ENCODE measurements around the gene EIF3L. TPM values are rescaled to one million over a fixed set of nuclear protein-coding genes. Genes with fewer than 3 reads are reported as not detected.

Gene EIF3L
- total and polyA plus RNA-seq, 11 donors: 111 to 456 (median 357) TPM

DNA sequence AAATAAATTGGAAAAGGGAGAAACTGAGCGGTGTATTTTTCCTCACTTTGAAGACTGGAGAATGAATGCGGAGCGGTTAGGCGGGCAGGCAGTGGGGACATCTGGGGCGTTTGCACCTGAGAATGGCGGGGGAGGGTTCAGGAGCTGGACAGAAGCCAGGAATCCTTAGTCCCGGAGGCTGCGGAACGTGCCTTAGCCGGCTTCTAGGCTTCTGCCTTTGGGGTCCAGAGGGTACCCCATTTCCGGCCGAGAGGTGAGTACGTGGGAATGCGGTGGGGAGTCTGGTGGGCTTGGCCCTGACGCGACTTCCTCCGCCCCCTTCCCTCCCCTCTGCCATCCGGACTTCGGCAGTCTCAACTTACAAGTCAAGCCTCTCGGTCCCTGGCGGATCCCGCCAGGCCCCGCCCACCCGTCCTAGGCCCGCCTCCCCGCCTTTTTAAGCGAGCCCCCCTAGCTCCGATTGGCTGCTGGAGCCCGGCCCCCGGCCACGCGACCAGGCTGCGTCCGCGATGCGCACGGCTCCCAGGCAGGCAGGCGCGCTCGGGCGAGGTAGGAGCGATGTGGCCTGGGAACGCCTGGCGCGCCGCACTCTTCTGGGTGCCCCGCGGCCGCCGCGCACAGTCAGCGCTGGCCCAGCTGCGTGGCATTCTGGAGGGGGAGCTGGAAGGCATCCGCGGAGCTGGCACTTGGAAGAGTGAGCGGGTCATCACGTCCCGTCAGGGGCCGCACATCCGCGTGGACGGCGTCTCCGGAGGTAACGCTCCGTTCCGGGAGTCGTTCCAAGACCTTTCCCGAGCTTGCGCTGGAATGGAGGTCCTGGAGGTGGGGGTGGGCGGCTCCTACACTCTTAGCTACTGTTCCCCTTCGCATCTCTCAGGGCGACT is 41.6 kb upstream of the EIF3L start, which contains the start of gene GCAT:
TSS of gene GCAT (plus strand) at position 525 of the 884 bp plus-strand sequence. CDS start at position 559, 34 bp downstream.
- 0 to 1% (median 0%) methylated on average over 16 to 73 of the region's 73 CpGs for WGBS, 4 donors
- Histone ChIP-seq H3K36me3 (no peaks in the 10 kb centered on the region), H3K9me3 (no peaks in the 10 kb centered on the region), H3K27ac (peak within 1 kb of the TSS in 10 of 12 donors; percentile 52 to 97 (median 80)), H3K4me1 (peaks cover 0 to 57% (median 30%) of the 10 kb centered on the region in 12 donors), H3K4me3 (peak within 1 kb of the TSS; percentile 48 to 85 (median 74)), H3K27me3 (no peaks in the 10 kb centered on the region)
- peak; percentile 87 to 92 (median 90) for ATAC-seq
- peak in 1 of 2 donors; percentile 56 for TF ChIP-seq POLR2A (IDR thresholded peaks at IDR 0.05)
- TF ChIP-seq, protein P1, sequence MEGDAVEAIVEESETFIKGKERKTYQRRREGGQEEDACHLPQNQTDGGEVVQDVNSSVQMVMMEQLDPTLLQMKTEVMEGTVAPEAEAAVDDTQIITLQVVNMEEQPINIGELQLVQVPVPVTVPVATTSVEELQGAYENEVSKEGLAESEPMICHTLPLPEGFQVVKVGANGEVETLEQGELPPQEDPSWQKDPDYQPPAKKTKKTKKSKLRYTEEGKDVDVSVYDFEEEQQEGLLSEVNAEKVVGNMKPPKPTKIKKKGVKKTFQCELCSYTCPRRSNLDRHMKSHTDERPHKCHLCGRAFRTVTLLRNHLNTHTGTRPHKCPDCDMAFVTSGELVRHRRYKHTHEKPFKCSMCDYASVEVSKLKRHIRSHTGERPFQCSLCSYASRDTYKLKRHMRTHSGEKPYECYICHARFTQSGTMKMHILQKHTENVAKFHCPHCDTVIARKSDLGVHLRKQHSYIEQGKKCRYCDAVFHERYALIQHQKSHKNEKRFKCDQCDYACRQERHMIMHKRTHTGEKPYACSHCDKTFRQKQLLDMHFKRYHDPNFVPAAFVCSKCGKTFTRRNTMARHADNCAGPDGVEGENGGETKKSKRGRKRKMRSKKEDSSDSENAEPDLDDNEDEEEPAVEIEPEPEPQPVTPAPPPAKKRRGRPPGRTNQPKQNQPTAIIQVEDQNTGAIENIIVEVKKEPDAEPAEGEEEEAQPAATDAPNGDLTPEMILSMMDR (IDR thresholded peaks at IDR 0.05): no peak
- peak; percentile 95 to 97 (median 97) for DNase-seq
- intact Hi-C loops (cut with DNase I): loop anchor here in 1 of 10 donors (10.0 kb wide), 1 partner anchor 53 kb away; no protein-coding TSS in a partner anchor

GRCh38 chr22:37808294-37808657 is 40.9 kb upstream of the EIF3L start:
- WGBS, 4 donors: 8 to 14% (median 10%) methylated on average over 8 of the region's 8 CpGs
- Histone ChIP-seq H3K9me3 (no peaks in the 10 kb centered on the region), H3K4me3 (peak overlapping the region; percentile 9 to 85 (median 74)), H3K4me1 (peaks cover 0 to 53% (median 28%) of the 10 kb centered on the region in 12 donors), H3K27me3 (no peaks in the 10 kb centered on the region), H3K36me3 (no peaks in the 10 kb centered on the region), H3K27ac (peak overlapping the region in 10 of 12 donors; percentile 52 to 95 (median 70))
- intact Hi-C loops (cut with DNase I): loop anchor here in 1 of 10 donors (10.0 kb wide), 1 partner anchor 53 kb away; no protein-coding TSS in a partner anchor
- DNase-seq (no peak), ATAC-seq (no peak)
- no peak for TF ChIP-seq POLR2A (IDR thresholded peaks at IDR 0.05)

DNA sequence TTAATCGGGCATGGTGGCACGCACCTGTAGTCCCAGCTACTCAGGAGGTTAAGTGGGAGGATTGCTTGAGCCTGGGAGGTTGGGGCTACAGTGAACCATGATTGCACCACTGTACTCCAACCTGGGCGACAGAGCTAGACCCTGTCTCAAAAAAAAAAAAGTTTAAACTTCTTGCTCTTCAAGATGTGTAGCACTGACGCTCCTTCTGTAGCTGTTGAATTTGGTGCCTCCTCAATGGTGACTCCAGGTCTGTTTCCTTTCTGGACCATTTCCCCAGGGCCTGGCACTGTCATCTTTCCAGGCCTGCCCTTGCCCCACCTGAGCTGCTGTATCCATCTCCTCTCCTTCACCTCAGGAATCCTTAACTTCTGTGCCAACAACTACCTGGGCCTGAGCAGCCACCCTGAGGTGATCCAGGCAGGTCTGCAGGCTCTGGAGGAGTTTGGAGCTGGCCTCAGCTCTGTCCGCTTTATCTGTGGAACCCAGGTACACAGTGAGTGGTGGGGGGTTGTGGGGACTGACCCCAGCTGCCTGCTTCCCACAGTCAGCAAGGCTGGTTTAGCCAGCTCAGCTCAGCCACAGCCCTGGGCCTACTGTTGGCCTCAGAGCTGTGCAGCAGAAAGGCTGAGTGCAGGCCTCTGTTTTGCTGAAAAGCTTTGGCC is 39.4 kb upstream of the EIF3L start:
- Histone ChIP-seq H3K27ac (no peak overlapping the region), H3K4me3 (no peak overlapping the region), H3K9me3 (no peaks in the 10 kb centered on the region), H3K36me3 (peaks cover 0 to 14% (median 0%) of the 10 kb centered on the region in 9 donors), H3K27me3 (no peaks in the 10 kb centered on the region), H3K4me1 (peaks cover 0 to 42% (median 23%) of the 10 kb centered on the region in 12 donors)
- TF ChIP-seq POLR2A (IDR thresholded peaks at IDR 0.05): no peak
- TF ChIP-seq, protein P1 (IDR thresholded peaks at IDR 0.05): no peak
- DNase-seq: no peak
- intact Hi-C loops (cut with DNase I): loop anchor here in 3 of 10 donors (10.0 kb wide), 3 partner anchors 55 to 155 kb away; no protein-coding TSS in a partner anchor
- 92 to 97% (median 96%) methylated on average over 5 of the region's 5 CpGs for WGBS, 4 donors
- no peak for ATAC-seq

DNA sequence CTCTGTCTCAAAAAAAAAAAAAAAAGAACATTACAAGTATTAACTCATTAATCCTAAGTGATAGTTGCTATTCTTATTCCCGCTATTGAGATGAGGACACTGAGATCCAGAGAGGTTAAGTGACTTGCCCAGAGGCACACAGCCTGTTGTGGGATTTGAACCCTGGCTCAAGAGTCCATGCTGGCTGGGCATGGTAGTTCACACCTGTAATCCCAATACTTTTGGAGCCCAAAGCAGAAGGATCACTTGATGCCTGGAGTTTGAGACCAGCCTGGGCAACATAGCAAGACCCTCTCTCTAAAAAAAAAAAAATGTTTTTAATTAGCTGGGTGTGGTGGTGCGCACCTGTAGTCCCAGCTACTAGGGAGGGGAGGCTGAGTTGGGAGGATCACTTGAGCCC is 37.4 kb upstream of the EIF3L start:
- TF ChIP-seq POLR2A (IDR thresholded peaks at IDR 0.05): no peak
- TF ChIP-seq, protein P1 (IDR thresholded peaks at IDR 0.05): no peak
- peak overlapping the region in 1 of 12 donors; percentile 35 for H3K27ac ChIP-seq
- H3K9me3 ChIP-seq: no peaks in the 10 kb centered on the region
- ATAC-seq: no peak
- H3K4me1 ChIP-seq: peaks cover 0 to 25% (median 11%) of the 10 kb centered on the region in 12 donors
- no peaks in the 10 kb centered on the region for H3K27me3 ChIP-seq
- intact Hi-C loops (cut with DNase I): loop anchor here in 2 of 10 donors (10.0 kb wide), 2 partner anchors 123 to 153 kb away; no protein-coding TSS in a partner anchor
- no peak for DNase-seq
- H3K36me3 ChIP-seq: peaks cover 0 to 21% (median 8%) of the 10 kb centered on the region in 9 donors
- WGBS, 4 donors: 92 to 98% (median 94%) methylated on average over 2 of the region's 2 CpGs
- H3K4me3 ChIP-seq: no peak overlapping the region
